OCI-LY1 (cell line): ENCODE results near the gene PCBP3.

Experiments
- EZH2 ChIP-seq: fragments of 200-600 bp; sonication (generic), shearing (Covaris generic); IDR thresholded peaks from 2 replicates; pipeline ENCODE4 v1.8.0; 2017; ENCODE audit warnings: borderline replicate concordance, mixed run types, mild to moderate bottlenecking, antibody characterized with exemption, low read length, moderate library complexity, mixed read lengths
- TF ChIP-seq, protein P1 (sequence below): fragments of 200-600 bp; sonication (generic), shearing (Covaris generic); IDR thresholded peaks from 2 replicates; pipeline ENCODE4 v1.5.1; 2017; ENCODE audit warnings: mild to moderate bottlenecking, antibody characterized with exemption, low read length, moderate library complexity, mixed read lengths

DNA sequence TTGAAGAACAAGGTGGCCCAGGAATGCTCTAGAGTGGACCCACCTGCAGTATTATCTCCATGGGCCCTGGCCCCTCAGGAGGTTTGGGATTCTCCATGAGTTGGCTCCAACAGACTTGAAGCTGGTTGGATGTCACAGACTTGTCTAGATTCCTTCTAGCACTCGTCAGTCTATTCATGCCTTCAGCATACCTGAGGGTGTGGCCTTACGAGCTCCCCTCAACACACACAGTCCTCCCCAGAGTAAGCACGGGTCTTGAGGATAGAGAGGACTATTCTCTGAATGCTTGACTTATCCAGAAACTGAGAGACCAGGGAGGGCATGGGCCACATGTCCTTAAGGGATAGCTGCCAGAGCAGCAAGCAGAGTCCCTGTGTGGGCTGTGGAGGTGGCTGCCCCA, 292.1 kb downstream of the PCBP3 start:
- TF ChIP-seq, protein P1, sequence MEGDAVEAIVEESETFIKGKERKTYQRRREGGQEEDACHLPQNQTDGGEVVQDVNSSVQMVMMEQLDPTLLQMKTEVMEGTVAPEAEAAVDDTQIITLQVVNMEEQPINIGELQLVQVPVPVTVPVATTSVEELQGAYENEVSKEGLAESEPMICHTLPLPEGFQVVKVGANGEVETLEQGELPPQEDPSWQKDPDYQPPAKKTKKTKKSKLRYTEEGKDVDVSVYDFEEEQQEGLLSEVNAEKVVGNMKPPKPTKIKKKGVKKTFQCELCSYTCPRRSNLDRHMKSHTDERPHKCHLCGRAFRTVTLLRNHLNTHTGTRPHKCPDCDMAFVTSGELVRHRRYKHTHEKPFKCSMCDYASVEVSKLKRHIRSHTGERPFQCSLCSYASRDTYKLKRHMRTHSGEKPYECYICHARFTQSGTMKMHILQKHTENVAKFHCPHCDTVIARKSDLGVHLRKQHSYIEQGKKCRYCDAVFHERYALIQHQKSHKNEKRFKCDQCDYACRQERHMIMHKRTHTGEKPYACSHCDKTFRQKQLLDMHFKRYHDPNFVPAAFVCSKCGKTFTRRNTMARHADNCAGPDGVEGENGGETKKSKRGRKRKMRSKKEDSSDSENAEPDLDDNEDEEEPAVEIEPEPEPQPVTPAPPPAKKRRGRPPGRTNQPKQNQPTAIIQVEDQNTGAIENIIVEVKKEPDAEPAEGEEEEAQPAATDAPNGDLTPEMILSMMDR = no peak
- no peak for TF ChIP-seq EZH2
